ENCODE data around the gene RXFP2.

DNA sequence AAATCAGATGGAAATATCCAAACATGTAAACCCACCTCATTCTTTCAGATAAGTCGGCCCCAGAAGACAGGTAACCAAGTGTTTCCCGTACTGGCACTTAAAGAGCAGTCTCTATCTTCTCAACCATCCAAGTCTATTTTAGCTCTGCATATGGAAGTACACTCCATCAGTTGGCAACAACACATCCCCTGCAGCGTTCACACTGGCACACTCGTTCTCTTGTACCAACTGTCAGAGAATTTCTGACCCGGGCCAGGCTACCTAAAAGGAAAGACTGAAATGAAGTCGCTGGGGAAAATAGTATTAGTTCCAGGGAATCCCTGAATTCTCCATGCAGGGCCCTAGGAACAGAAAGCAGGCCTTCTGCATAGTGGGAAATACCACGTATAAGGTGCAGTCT is 109.3 kb downstream of the RXFP2 start:
- TF ChIP-seq, protein P1, sequence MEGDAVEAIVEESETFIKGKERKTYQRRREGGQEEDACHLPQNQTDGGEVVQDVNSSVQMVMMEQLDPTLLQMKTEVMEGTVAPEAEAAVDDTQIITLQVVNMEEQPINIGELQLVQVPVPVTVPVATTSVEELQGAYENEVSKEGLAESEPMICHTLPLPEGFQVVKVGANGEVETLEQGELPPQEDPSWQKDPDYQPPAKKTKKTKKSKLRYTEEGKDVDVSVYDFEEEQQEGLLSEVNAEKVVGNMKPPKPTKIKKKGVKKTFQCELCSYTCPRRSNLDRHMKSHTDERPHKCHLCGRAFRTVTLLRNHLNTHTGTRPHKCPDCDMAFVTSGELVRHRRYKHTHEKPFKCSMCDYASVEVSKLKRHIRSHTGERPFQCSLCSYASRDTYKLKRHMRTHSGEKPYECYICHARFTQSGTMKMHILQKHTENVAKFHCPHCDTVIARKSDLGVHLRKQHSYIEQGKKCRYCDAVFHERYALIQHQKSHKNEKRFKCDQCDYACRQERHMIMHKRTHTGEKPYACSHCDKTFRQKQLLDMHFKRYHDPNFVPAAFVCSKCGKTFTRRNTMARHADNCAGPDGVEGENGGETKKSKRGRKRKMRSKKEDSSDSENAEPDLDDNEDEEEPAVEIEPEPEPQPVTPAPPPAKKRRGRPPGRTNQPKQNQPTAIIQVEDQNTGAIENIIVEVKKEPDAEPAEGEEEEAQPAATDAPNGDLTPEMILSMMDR (IDR thresholded peaks at IDR 0.05 in 2 of 3, conservative IDR thresholded peaks at IDR 0.05 in 1 of 3; ENCODE audit: control insufficient read depth in 2 of 3, extremely low read depth in 1 of 3, insufficient read depth in 1 of 3, low read depth in 3 of 3, low read length in 3 of 3), result no peak
- TF ChIP-seq FOS (IDR thresholded peaks at IDR 0.05; ENCODE audit: borderline replicate concordance, extremely low read depth, insufficient read length), result no peak
- no peak for TF ChIP-seq TAF1 (IDR thresholded peaks at IDR 0.05; ENCODE audit: borderline replicate concordance, low read depth, low read length)
- no peak for TF ChIP-seq NRF1 (conservative IDR thresholded peaks at IDR 0.05; ENCODE audit: low read depth, low read length)
- no peak for TF ChIP-seq CREB1 (IDR thresholded peaks at IDR 0.05; ENCODE audit: low read depth)
- TF ChIP-seq YY1 (IDR thresholded peaks at IDR 0.05; ENCODE audit: low read depth, low read length), result no peak
- TF ChIP-seq RAD21 (IDR thresholded peaks at IDR 0.05; ENCODE audit: insufficient read depth, low read depth, low read length), result no peak
- no peak for TF ChIP-seq CHD4 (IDR thresholded peaks at IDR 0.05)
- TF ChIP-seq POLR2AphosphoS5 (IDR thresholded peaks at IDR 0.05; ENCODE audit: low read length), result no peak
- no peak for TF ChIP-seq GABPA (IDR thresholded peaks at IDR 0.05; ENCODE audit: low read depth)
- TF ChIP-seq ZNF217 (IDR thresholded peaks at IDR 0.05), result no peak
- TF ChIP-seq, protein P2, sequence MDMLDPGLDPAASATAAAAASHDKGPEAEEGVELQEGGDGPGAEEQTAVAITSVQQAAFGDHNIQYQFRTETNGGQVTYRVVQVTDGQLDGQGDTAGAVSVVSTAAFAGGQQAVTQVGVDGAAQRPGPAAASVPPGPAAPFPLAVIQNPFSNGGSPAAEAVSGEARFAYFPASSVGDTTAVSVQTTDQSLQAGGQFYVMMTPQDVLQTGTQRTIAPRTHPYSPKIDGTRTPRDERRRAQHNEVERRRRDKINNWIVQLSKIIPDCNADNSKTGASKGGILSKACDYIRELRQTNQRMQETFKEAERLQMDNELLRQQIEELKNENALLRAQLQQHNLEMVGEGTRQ (IDR thresholded peaks at IDR 0.05; ENCODE audit: borderline replicate concordance, low read depth, low read length), result no peak
- TF ChIP-seq MXI1 (IDR thresholded peaks at IDR 0.05; ENCODE audit: low read depth, low read length), result no peak
